Bronchial epithelial cell (primary cell): Measurements from ENCODE around the gene SLC22A4. TPM values are rescaled to one million over a fixed set of nuclear protein-coding genes. Genes with fewer than 3 reads are reported as not detected.

Experiments used
- DNase-seq: peaks from one replicate; pipeline ENCODE4 v3.0.0-alpha.2; 2010; ENCODE audit warnings: low read depth
- FAIRE-seq: peaks from 2 replicates; lab custom pipeline; 2011; peaks lifted over from hg19 to GRCh38; lab: Jason Lieb, UNC
- H3K27me3 ChIP-seq: 2 replicates; pipeline ENCODE4 v1.5.1; 2011; ENCODE audit warnings: low read length; ENCODE audit not compliant: control insufficient read depth, insufficient read depth
- H3K36me3 ChIP-seq: 2 replicates; pipeline ENCODE4 v1.5.1; 2011; ENCODE audit warnings: low read length; ENCODE audit not compliant: control insufficient read depth, insufficient read depth
- H3K4me3 ChIP-seq: 2 replicates; pipeline ENCODE4 v1.5.1; 2011; ENCODE audit warnings: mild to moderate bottlenecking, low read depth, low read length, control low read depth
- CTCF ChIP-seq: IDR thresholded peaks from 2 replicates; pipeline ENCODE4 v1.5.1; 2011; ENCODE audit warnings: mild to moderate bottlenecking, moderate library complexity, low read length, control low read depth, inconsistent platforms; ENCODE audit not compliant: insufficient read depth, severe bottlenecking
- total RNA-seq: library from RNA; depleted of rRNA; stranded (reverse); fragments of >200 nt; gene quantifications from 2 replicates; pipeline ENCODE4 v1.2.1, GENCODE V29; 2014

The SLC22A4 gene
- total RNA-seq, 1 donor from 2014 or later, result 0.26 TPM

GRCh38 chr5:132253008-132253441 is 41.2 kb upstream of the SLC22A4 start:
- Histone ChIP-seq H3K4me3 (no peak overlapping the region), H3K27me3 (no peaks in the 10 kb centered on the region), H3K36me3 (no peaks in the 10 kb centered on the region)
- DNase-seq (no peak), FAIRE-seq (no peak)
- TF ChIP-seq CTCF, result no peak

GRCh38 chr5:132253452-132254320 is 40.5 kb upstream of the SLC22A4 start:
- no peak for FAIRE-seq
- no peak for TF ChIP-seq CTCF
- Histone ChIP-seq H3K36me3 (no peaks in the 10 kb centered on the region), H3K27me3 (no peaks in the 10 kb centered on the region), H3K4me3 (no peak overlapping the region)
- no peak for DNase-seq

GRCh38 chr5:132254321-132254977 is 39.7 kb upstream of the SLC22A4 start:
- DNase-seq, result no peak
- no peaks in the 10 kb centered on the region for H3K27me3 ChIP-seq
- TF ChIP-seq CTCF, result no peak
- FAIRE-seq, result no peak
- H3K4me3 ChIP-seq, result no peak overlapping the region
- H3K36me3 ChIP-seq, result no peaks in the 10 kb centered on the region

GRCh38 chr5:132256086-132256782 is 38.0 kb upstream of the SLC22A4 start:
- DNase-seq (no peak), FAIRE-seq (no peak)
- no peak overlapping the region for H3K4me3 ChIP-seq
- H3K36me3 ChIP-seq, result no peaks in the 10 kb centered on the region
- no peak for TF ChIP-seq CTCF
- no peaks in the 10 kb centered on the region for H3K27me3 ChIP-seq

- H3K36me3 ChIP-seq, result no peaks in the 10 kb centered on the region
- TF ChIP-seq CTCF, result no peak
- no peaks in the 10 kb centered on the region for H3K27me3 ChIP-seq
- DNase-seq (no peak), FAIRE-seq (no peak)
- H3K4me3 ChIP-seq, result no peak overlapping the region
Measured at GRCh38 chr5:132256783-132257130, 37.4 kb upstream of the SLC22A4 start.
